Measurements from ENCODE around the gene CYBA. TPM values are rescaled to one million over a fixed set of nuclear protein-coding genes. Genes with fewer than 3 reads are reported as not detected.
"Not testable (repeated sequence)": the region's sequence is repeated elsewhere in the genome, so short reads cannot be mapped to it uniquely, and the experiment has no call there.

The CYBA gene
- total RNA-seq, 3 donors from 2014 or later = 138 to 194 (median 180) TPM

DNA sequence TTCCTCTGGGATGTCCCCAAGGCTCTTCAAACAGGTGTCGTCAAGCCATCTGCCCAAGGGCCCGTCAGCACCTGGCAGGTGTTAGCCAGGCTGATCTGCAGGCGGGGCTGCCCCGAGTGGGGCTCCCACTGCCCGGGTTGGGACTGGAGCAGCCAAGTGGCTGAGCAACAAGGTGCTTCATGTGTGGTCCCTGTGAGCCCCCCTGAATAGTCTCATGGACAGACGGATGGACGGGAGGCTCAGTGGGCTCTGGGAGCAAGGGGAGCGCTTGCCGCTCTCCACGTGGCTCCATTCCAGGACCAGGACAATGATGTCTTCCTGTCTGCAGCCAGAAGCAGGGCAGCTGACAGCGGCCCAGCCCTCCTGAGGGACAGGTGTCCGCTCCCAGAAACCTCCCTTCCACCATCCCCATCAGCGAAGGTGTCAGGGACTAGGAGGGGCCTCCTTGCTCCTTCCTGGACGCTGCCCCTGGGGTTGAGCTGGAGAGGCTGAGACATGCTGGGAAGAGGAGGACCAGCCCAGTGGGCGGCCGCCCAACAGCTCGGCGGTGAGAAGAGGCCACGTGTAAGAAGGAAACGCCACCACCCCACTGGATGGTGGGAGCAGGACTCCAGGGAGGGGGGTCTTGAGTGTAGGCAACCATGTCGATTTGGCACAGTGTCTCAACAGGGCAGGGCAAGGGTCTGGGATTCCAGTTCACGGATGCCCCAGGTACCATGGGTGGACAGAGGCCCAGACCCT lies 25.8 kb upstream of the CYBA start:
- TF ChIP-seq POLR2A (IDR thresholded peaks at IDR 0.05) (no peak), POLR2AphosphoS5 (IDR thresholded peaks at IDR 0.05) (no peak), CTCF (IDR thresholded peaks at IDR 0.05) (no peak)
- DNase-seq (ENCODE audit: low spot score in 2 of 2) = no peak

GRCh38 chr16:88673716-88674379 lies 23.0 kb upstream of the CYBA start:
- no peak for DNase-seq (ENCODE audit: low spot score in 2 of 2)
- Histone ChIP-seq H3K27ac (no peak overlapping the region), H3K4me3 (no peak overlapping the region), H3K27me3 (peaks cover 4 to 20% of the 10 kb centered on the region in 2 donors), H3K9me3 (no peaks in the 10 kb centered on the region), H3K4me1 (no peaks in the 10 kb centered on the region), H3K36me3 (no peaks in the 10 kb centered on the region)
- no peak for TF ChIP-seq POLR2AphosphoS5 (IDR thresholded peaks at IDR 0.05)
- TF ChIP-seq CTCF (IDR thresholded peaks at IDR 0.05) = no peak
- TF ChIP-seq POLR2A (IDR thresholded peaks at IDR 0.05) = no peak
- intact Hi-C loops (cut with DNase I; ENCODE audit: low total_unique reads) = no loop called here

More for the DNA sequence above, 25.8 kb upstream of the CYBA start:
- intact Hi-C loops (cut with DNase I; ENCODE audit: low total_unique reads) = no loop called here
- peaks cover 4 to 36% of the 10 kb centered on the region in 2 donors for H3K27me3 ChIP-seq
- no peaks in the 10 kb centered on the region for H3K9me3 ChIP-seq
- no peaks in the 10 kb centered on the region for H3K36me3 ChIP-seq
- H3K27ac ChIP-seq = no peak overlapping the region
- H3K4me1 ChIP-seq = no peaks in the 10 kb centered on the region
- H3K4me3 ChIP-seq = no peak overlapping the region

DNA sequence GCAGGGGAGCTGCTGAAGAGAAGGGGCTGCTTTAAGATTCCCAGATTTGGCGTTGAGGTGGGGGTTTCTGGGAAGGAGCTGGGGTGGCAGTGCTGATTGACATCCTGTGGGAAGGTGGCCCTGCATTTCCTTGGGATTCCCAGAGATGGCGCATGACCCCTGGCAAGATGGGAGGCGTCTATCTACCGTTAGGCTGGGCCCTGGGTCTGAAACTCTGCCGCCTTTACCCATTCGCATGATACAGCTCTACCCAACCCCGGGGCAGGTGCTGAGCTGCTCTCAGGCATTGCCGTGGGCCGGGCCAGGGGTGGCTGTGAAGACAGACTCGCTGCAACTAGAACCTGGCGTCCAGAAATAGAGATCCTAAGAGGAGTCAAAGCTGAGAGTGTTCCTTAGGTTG lies 21.9 kb upstream of the CYBA start:
- H3K9me3 ChIP-seq = no peaks in the 10 kb centered on the region
- no peak for TF ChIP-seq CTCF (IDR thresholded peaks at IDR 0.05)
- no peak overlapping the region for H3K27ac ChIP-seq
- peaks cover 0 to 9% of the 10 kb centered on the region in 2 donors for H3K27me3 ChIP-seq
- H3K4me3 ChIP-seq = no peak overlapping the region
- no peaks in the 10 kb centered on the region for H3K4me1 ChIP-seq
- H3K36me3 ChIP-seq = no peaks in the 10 kb centered on the region
- DNase-seq (ENCODE audit: low spot score in 2 of 2) = no peak
- intact Hi-C loops (cut with DNase I; ENCODE audit: low total_unique reads) = no loop called here

DNA sequence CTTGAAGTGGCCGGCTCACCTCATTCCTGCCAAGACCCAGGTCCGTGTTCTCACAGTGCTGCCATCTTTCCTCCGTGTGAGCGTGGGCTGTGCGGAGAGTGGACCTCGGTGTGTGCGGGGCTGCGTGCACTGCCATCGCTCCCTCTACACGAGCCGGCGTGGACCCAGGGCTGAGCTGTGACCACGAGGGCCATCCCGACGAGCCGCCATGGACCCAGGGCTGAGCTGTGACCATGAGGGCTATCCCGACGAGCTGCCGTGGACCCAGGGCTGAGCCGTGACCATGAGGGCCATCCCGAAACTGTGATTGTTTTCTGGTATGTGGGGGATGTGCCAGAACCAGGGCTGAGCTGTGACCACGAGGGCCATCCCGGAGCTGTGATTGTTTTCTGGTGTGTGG lies 21.0 kb upstream of the CYBA start:
- H3K9me3 ChIP-seq = no peaks in the 10 kb centered on the region
- intact Hi-C loops (cut with DNase I; ENCODE audit: low total_unique reads) = no loop called here
- no peak overlapping the region for H3K27ac ChIP-seq
- no peaks in the 10 kb centered on the region for H3K4me1 ChIP-seq
- no peak for TF ChIP-seq CTCF (IDR thresholded peaks at IDR 0.05)
- no peak for TF ChIP-seq POLR2AphosphoS5 (IDR thresholded peaks at IDR 0.05)
- no peak for TF ChIP-seq POLR2A (IDR thresholded peaks at IDR 0.05)
- peaks cover 0 to 2% of the 10 kb centered on the region in 2 donors for H3K27me3 ChIP-seq
- DNase-seq (ENCODE audit: low spot score in 2 of 2) = no peak
- no peak overlapping the region for H3K4me3 ChIP-seq
- H3K36me3 ChIP-seq = no peaks in the 10 kb centered on the region

DNA sequence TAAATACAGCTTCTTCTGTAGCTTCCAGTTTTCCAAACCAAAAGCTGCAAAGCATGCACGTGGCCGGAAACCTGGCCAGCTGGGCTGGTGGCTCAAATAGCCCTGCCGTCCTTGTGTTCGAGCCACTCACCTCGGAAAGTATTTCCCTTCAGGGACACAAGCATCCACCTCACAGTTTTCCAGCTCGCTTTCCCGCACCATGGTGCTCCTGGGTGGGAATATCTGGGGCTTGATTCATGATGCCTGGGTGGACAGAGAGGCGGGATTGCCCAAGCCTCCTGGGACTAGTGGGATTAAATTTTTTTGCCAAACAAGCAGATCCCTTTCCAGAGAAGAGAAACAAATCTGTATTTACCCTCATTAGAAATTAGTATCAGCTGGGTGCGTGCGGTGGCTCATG lies 19.1 kb upstream of the CYBA start:
- no peak for TF ChIP-seq POLR2A (IDR thresholded peaks at IDR 0.05)
- no peak for TF ChIP-seq POLR2AphosphoS5 (IDR thresholded peaks at IDR 0.05)
- TF ChIP-seq CTCF (IDR thresholded peaks at IDR 0.05) = no peak
- no peaks in the 10 kb centered on the region for H3K36me3 ChIP-seq
- no peak for DNase-seq (ENCODE audit: low spot score in 2 of 2)
- intact Hi-C loops (cut with DNase I; ENCODE audit: low total_unique reads) = no loop called here
- no peaks in the 10 kb centered on the region for H3K4me1 ChIP-seq
- H3K4me3 ChIP-seq = no peak overlapping the region
- H3K9me3 ChIP-seq = no peaks in the 10 kb centered on the region
- no peak overlapping the region for H3K27ac ChIP-seq
- no peaks in the 10 kb centered on the region for H3K27me3 ChIP-seq

DNA sequence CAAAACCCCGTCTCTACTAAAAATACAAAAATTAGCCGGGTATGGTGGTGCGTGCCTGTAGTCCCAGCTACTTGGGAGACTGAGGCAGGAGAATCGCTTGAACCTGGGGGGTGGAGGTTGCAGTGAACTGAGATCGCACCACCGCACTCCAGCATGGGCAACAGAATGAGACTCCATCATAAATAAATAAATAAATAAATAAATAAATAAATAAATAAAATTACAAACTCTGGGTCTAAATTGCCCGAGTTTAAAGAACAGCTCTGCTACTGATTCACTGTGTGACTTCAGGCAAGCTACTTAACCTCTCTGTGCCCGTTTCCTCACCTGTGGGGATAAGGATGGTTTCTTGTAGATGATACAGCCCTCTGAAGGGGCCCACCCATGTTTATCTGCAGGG lies 18.6 kb upstream of the CYBA start:
- intact Hi-C loops (cut with DNase I; ENCODE audit: low total_unique reads) = not testable (repeated sequence)

More for the DNA sequence above, 18.6 kb upstream of the CYBA start:
- not testable (repeated sequence) for H3K36me3 ChIP-seq; H3K9me3 ChIP-seq; H3K4me1 ChIP-seq; DNase-seq (ENCODE audit: low spot score in 2 of 2); H3K4me3 ChIP-seq; H3K27ac ChIP-seq; H3K27me3 ChIP-seq

Measured in breast epithelium (tissue), 4 donors.